ENCODE data around the gene FKBP15. TPM values are rescaled to one million over a fixed set of nuclear protein-coding genes. Genes with fewer than 3 reads are reported as not detected.

Gene FKBP15
- total RNA-seq, 1 experiment from 2014 or later, result 23.7 TPM

GRCh38 chr9:113184539-113184938 lies 36.5 kb downstream of the FKBP15 start:
- DNase-seq (ENCODE audit: low spot score), result no peak

GRCh38 chr9:113183956-113184488 lies 37.1 kb downstream of the FKBP15 start:
- no peak for DNase-seq (ENCODE audit: low spot score)

GRCh38 chr9:113181165-113181564 lies 39.9 kb downstream of the FKBP15 start:
- DNase-seq (ENCODE audit: low spot score), result no peak

- DNase-seq (ENCODE audit: low spot score), result no peak
These were observed 41.2 kb downstream of the FKBP15 start for GRCh38 chr9:113179839-113180238.

- DNase-seq (ENCODE audit: low spot score), result no peak
These were observed 43.0 kb downstream of the FKBP15 start for GRCh38 chr9:113178087-113178486.

GRCh38 chr9:113177251-113177650 lies 43.8 kb downstream of the FKBP15 start:
- DNase-seq (ENCODE audit: low spot score), result no peak

- no peak for DNase-seq (ENCODE audit: low spot score)
These were observed 44.3 kb downstream of the FKBP15 start for GRCh38 chr9:113176803-113177202.

GRCh38 chr9:113173341-113173740 lies 47.7 kb downstream of the FKBP15 start:
- no peak for DNase-seq (ENCODE audit: low spot score)

- DNase-seq (ENCODE audit: low spot score), result no peak
These were observed 52.3 kb downstream of the FKBP15 start for GRCh38 chr9:113168809-113169208.

- no peak for DNase-seq (ENCODE audit: low spot score)
These were observed 55.0 kb downstream of the FKBP15 start for GRCh38 chr9:113166039-113166438.

- peak; percentile 23 for DNase-seq (ENCODE audit: low spot score)
These were observed 56.4 kb downstream of the FKBP15 start for GRCh38 chr9:113164536-113165300.

- no peak for DNase-seq (ENCODE audit: low spot score)
These were observed 58.1 kb downstream of the FKBP15 start for GRCh38 chr9:113163001-113163400.

GRCh38 chr9:113160571-113160970 lies 60.5 kb downstream of the FKBP15 start:
- DNase-seq (ENCODE audit: low spot score), result no peak

GRCh38 chr9:113158446-113158845 lies 62.6 kb downstream of the FKBP15 start:
- no peak for DNase-seq (ENCODE audit: low spot score)

- DNase-seq (ENCODE audit: low spot score), result no peak
These were observed 64.2 kb downstream of the FKBP15 start for GRCh38 chr9:113156880-113157279.

- no peak for DNase-seq (ENCODE audit: low spot score)
These were observed 65.0 kb downstream of the FKBP15 start for GRCh38 chr9:113155911-113156588.

- no peak for DNase-seq (ENCODE audit: low spot score)
These were observed 66.1 kb downstream of the FKBP15 start for GRCh38 chr9:113154946-113155345.

- DNase-seq (ENCODE audit: low spot score), result peak; percentile 82
These were observed 66.6 kb downstream of the FKBP15 start for GRCh38 chr9:113154471-113154870.

GRCh38 chr9:113153599-113153998 lies 67.5 kb downstream of the FKBP15 start:
- DNase-seq (ENCODE audit: low spot score), result no peak

GRCh38 chr9:113152699-113153098 lies 68.4 kb downstream of the FKBP15 start:
- DNase-seq (ENCODE audit: low spot score), result peak; percentile 27

- DNase-seq (ENCODE audit: low spot score), result no peak
These were observed 69.1 kb downstream of the FKBP15 start for GRCh38 chr9:113151696-113152630.

Measured in A172 (cell line).